Amniotic epithelial cell (primary cell): ENCODE data around the gene GEMIN4.
A peak's percentile ranks its signal among the peaks of the same experiment; 100 is the strongest.

Experiments
- DNase-seq: peaks from one replicate; pipeline ENCODE4 v3.0.0-alpha.2; 2010; ENCODE audit warnings: low read depth

GEMIN4 gene

GRCh38 chr17:740240-741017 is 11.6 kb downstream of the GEMIN4 start:
- DNase-seq, result no peak

- no peak for DNase-seq
Measured at GRCh38 chr17:737561-738113, 14.4 kb downstream of the GEMIN4 start.

- no peak for DNase-seq
Measured at GRCh38 chr17:733743-734142, 18.3 kb downstream of the GEMIN4 start.

- peak; percentile 27 for DNase-seq
Measured at GRCh38 chr17:732902-733720, 19.0 kb downstream of the GEMIN4 start.

GRCh38 chr17:732067-732901 is 19.8 kb downstream of the GEMIN4 start, which contains the start of gene TLCD3A:
Gene TLCD3A (plus strand): TSS chr17:732596. CDS start chr17:732648, 52 bp downstream.
- DNase-seq, result peak; percentile 39

GRCh38 chr17:731644-732066 is 20.4 kb downstream of the GEMIN4 start:
- no peak for DNase-seq

GRCh38 chr17:728911-729310 is 23.2 kb downstream of the GEMIN4 start:
- DNase-seq, result no peak

- peak; percentile 42 for DNase-seq
Measured at GRCh38 chr17:726271-726919, 25.7 kb downstream of the GEMIN4 start.

GRCh38 chr17:725746-726145 is 26.3 kb downstream of the GEMIN4 start:
- no peak for DNase-seq

GRCh38 chr17:725084-725483 is 27.0 kb downstream of the GEMIN4 start:
- DNase-seq, result no peak

- no peak for DNase-seq
Measured at GRCh38 chr17:721540-721937, 30.5 kb downstream of the GEMIN4 start.

GRCh38 chr17:720706-721539 is 31.1 kb downstream of the GEMIN4 start:
- no peak for DNase-seq

- DNase-seq, result no peak
Measured at GRCh38 chr17:718075-718474, 34.0 kb downstream of the GEMIN4 start.

- no peak for DNase-seq
Measured at GRCh38 chr17:708132-708531, 43.9 kb downstream of the GEMIN4 start.

- DNase-seq, result peak; percentile 57
Measured at GRCh38 chr17:705863-706262, 46.2 kb downstream of the GEMIN4 start.

GRCh38 chr17:705011-705410 is 47.1 kb downstream of the GEMIN4 start:
- no peak for DNase-seq

- DNase-seq, result peak; percentile 54
Measured at GRCh38 chr17:704111-704864, 47.8 kb downstream of the GEMIN4 start.

GRCh38 chr17:703081-703875 is 48.8 kb downstream of the GEMIN4 start:
- DNase-seq, result peak; percentile 29
